Measurements from ENCODE around the gene TRPM6. TPM values are rescaled to one million over a fixed set of nuclear protein-coding genes. Genes with fewer than 3 reads are reported as not detected.
"Not testable (repeated sequence)": the region's sequence is repeated elsewhere in the genome, so short reads cannot be mapped to it uniquely, and the experiment has no call there.

Gene TRPM6
- total RNA-seq, 1 donor from 2014 or later: 3.5 TPM

DNA sequence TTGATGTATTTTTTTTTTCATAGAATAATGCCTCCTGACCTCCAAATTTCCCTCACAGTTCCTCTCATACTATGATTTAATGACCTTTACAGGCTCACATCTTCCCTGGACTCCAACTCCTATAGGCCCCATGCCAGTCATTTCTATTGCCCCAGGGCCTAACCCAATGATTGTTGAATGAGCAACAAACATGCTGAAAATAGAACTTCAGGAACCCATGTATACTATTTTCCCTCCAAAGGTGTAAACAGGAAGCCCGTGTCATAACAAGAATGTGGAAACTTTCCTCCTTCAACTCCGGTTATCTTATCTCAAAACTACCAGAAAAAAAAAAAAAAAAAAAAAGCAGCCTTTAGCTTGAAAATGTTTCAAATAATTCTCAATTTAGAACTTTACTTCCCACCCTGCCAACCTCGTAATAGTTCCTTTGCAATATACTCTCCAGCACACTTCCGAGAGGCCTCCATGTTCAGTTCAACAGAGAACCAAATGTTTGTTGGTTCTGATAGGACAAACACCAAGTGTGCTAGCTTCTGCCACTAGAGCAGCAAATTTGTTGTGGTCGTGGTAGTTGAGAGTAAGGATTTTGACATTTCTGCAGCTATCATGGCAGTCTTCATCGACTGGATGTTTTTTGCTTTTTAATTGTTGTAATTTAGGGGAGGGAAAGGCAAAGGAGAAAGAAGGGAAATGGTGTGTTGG is 25.8 kb downstream of the TRPM6 start:
- no peak for ATAC-seq
- intact Hi-C loops (cut with DNase I): no loop called here
- no peak for DNase-seq (ENCODE audit: low spot score)

DNA sequence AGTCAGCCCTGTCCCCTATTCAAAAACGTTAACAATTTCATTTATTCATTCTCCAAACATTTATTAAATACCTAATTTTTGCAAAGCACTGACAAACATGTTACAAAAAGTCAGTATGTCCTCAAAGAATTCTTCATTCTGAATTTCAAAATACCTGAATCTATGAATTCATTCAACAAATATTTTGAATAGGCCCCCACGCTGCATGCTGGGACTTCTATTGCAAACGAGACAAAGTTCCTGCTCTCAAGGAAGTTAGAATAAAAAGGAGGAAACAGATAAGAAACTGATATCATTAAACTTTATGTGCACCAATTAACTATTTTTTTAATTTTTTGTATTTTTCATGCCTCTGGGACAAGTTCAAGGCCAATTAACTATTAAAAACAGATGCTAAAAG is 26.6 kb downstream of the TRPM6 start:
- no peak for DNase-seq (ENCODE audit: low spot score)
- no peak for ATAC-seq
- intact Hi-C loops (cut with DNase I): no loop called here

DNA sequence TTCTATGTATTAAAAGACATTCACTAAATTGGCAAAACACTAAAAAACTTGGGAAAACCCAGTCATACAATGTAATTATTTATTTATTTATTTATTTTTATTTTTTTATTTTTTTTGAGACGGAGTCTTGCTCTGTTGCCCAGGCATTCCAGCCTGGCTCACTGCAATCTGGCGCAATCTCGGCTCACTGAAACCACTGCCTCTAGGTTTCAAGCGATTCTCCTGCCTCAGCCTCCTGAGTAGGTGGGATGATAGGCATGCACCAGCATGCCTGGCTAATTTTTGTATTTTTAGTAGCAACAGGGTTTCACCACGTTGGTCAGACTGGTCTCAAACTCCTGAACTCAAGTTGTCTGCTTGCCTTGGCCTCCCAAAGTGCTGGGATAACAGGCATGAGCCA is 27.5 kb downstream of the TRPM6 start:
- intact Hi-C loops (cut with DNase I); ATAC-seq; DNase-seq (ENCODE audit: low spot score): not testable (repeated sequence)

DNA sequence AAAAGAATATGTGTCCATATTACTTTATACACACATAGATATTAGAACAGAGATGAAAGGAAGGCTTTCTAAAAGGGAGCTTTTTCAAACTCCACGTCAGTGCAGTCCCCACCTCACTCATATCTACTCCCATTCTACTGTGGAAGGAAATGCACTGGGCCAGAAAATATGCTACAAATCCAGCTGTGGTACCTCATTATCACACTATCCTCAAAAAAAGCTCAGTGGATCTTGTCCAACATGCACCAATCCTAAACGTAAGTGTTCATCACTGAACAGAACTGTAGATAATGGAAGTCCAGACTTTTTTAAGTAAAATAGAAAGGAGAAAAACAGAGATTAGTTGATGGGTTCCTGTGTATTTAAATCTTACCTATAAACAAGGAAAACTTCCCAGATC is 27.9 kb downstream of the TRPM6 start:
- intact Hi-C loops (cut with DNase I): no loop called here
- no peak for ATAC-seq

DNA sequence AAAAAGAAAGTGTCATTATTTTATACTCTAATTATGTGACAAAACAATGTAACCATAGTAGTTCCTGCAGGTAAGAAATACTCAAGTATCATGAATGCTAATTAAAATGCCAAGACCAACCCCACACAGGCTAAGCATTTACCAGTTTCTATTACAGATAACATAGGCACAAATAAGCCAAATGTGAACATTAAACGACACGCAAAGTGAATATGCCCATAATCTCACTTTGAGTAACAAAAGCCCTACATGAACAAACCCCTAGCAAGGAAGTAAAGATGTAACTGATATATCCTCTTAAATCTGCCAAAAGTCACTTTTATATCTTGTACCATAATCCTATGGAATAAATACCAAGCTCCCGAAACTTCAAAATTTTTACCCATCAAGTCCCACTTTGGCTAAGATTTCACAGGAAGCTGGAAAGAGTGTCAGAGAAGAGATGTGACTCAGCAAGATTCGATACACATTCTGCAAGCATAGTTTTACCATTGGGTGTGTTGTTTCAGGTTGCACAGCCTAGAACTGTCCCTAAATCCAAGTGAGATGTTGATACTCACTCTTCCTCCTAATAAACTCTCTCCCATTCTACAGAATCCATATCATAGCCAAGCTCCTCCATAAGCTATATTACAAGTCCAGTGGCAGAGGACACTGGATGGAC is 28.8 kb downstream of the TRPM6 start:
- intact Hi-C loops (cut with DNase I): no loop called here
- ATAC-seq (no peak), DNase-seq (ENCODE audit: low spot score) (no peak)

More for the DNA sequence above, 27.9 kb downstream of the TRPM6 start:
- DNase-seq (ENCODE audit: low spot score): no peak

DNA sequence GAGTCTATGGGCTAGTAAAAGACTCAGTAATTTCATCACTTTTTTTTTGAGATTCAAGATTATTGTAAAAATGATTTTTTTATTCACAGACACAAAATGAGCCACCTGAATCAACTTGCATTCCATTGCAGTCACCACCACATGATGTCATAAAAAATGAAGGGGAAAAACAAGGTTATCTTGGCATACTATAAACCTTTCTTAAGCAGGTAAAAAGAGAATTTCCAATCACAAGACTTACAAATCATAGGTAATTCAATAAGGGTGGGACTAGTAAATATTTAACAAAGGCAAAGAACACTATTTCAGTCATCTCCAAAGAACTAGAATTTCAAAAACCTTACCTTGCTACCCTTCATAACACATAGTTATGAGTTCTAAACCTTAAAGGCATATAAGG is 30.7 kb downstream of the TRPM6 start:
- no peak for DNase-seq (ENCODE audit: low spot score)
- ATAC-seq: no peak
- intact Hi-C loops (cut with DNase I): no loop called here

DNA sequence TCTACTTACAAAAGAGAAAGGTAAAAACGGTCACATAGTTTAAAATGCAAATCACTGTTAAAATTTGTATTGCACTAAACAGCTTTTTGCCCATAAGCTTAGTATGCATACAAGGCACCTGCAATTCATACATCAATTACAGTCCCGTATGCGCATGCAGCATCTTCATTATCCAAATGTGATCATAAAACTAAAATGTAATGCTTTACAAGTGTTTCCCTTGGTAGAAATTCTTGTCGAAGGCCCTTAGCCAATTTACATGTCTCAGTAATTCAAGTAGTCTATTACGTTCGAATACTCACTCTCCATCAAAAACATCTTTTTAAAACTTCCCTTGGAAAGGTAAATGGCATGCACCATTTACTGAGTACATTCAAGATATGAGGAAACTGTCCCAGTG is 32.6 kb downstream of the TRPM6 start:
- ATAC-seq: no peak

DNA sequence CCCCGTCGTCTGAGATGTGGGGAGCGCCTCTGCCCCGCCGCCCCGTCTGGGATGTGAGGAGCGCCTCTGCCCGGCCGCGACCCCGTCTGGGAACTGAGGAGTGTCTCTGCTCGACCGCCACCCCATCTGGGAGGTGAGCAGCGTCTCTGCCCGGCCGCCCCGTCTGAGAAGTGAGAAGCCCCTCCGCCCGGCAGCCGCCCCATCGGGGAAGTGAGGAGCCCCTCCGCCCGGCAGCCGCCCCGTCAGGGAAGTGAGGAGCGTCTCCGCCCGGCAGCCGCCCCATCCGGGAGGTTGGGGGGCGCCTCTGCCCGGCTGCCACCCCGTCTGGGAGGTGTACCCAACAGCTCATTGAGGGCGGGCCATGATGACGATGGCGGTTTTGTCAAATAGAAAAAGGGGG is 34.7 kb downstream of the TRPM6 start:
- intact Hi-C loops (cut with DNase I); DNase-seq (ENCODE audit: low spot score); ATAC-seq: not testable (repeated sequence)

More for the DNA sequence above, 32.6 kb downstream of the TRPM6 start:
- intact Hi-C loops (cut with DNase I): no loop called here
- DNase-seq (ENCODE audit: low spot score): no peak

DNA sequence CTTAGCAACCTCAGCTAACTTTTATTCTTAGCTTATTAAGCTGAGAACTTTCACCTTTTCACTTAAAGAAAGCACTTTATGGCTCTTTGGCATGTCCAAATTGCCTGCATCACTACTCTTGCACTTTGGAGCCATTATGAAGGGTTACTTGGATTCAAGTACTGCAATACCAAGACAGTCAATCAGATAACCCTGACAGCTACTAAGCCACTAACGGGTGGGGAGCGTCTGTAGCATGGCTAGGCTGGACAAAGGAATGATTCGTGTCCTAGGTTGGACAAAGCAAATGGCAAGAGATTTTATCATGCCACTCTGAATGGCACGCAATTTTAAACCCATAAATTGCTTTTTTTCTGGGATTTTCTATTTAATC is 39.6 kb downstream of the TRPM6 start:
- DNase-seq (ENCODE audit: low spot score) (no peak), ATAC-seq (no peak)
- intact Hi-C loops (cut with DNase I): no loop called here

DNA sequence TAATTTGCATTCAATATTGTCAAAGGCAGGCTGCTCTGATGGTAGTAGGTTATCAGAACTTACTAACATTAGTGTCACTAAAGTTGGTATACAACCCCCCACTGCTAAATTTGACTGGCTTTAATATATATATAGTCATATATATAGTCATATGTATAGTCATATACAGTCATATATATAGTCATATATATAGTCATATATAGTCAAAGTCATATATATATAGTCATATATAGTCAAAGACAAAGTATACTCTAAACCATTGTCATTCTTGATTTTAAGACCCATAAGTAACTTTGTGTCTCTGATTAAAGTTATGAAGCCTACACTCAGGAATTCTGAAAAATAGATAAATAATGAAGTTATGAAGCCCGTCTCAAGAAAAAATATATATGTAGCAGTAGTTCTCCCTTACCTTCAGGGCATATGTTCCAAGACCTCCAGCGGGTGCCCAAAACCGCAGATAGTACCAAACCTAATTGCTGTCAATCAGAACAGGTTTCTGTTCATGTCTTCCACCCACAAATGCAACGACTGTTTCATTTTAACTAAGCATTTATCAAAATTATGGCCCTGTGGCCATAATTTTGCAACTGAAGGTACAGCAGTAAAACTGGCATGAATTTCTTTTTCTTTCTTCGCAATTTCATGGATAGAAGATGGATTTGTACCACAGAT is 40.1 kb downstream of the TRPM6 start:
- DNase-seq (ENCODE audit: low spot score): no peak
- intact Hi-C loops (cut with DNase I): no loop called here

DNA sequence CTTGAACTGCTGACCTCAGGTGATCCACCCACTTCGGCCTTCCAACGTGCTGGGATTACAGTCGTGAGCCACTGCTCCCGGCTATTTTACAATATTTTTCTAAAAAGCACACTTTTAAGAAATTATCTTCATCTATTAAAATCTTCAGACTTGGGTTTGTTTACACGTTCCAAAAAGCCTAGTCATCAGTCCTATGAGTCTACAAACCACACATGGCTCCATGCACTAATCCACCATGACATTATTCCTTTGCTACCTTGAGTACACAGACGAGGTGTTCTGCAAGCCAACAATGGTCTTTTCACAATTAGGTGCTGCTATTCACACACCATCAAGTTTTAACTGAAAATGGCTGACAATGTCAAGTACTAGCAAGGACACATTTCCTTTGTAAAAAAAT is 41.0 kb downstream of the TRPM6 start:
- intact Hi-C loops (cut with DNase I): no loop called here
- ATAC-seq (no peak), DNase-seq (ENCODE audit: low spot score) (no peak)

More for the DNA sequence above, 40.1 kb downstream of the TRPM6 start:
- ATAC-seq: no peak

DNA sequence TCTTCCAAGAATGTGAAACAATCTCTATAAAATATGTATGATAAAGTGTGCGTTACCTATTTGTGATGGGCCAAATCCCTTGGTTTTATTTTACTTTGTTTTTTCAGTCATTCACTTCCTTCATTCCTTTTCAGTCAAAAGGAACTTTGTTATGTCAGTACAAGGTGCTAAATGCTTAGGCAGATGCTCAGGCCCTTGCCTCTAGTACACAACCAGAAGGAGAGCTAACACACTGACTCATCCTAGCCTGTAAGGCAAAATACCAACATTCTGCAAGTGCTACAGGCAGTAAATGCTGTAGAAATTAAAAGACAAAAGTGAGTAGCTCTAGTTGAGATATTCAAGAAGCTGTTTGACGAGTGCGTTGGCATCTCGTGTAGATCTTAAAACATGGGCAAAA is 49.4 kb downstream of the TRPM6 start:
- intact Hi-C loops (cut with DNase I): no loop called here
- DNase-seq (ENCODE audit: low spot score) (no peak), ATAC-seq (no peak)

DNA sequence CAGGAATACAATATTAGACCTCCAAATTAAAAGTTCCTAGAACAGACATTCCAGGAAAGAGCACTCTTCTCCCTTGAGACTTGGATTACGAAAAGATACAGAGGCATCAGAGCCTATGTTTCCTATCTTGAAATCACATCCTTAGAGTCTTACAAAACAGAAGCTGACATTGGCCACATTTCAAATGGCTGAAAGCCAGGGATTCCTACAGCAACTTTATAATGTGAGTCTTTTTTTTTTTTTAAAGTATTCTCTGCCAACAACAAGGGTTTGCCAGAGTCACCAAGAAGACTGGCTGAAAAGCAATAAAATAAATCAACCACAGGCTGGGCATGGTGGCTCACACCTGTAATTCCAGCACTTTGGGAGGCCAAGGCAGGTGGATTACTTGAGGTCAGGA is 63.1 kb downstream of the TRPM6 start:
- intact Hi-C loops (cut with DNase I): no loop called here
- DNase-seq (ENCODE audit: low spot score) (no peak), ATAC-seq (peak; percentile 89)

DNA sequence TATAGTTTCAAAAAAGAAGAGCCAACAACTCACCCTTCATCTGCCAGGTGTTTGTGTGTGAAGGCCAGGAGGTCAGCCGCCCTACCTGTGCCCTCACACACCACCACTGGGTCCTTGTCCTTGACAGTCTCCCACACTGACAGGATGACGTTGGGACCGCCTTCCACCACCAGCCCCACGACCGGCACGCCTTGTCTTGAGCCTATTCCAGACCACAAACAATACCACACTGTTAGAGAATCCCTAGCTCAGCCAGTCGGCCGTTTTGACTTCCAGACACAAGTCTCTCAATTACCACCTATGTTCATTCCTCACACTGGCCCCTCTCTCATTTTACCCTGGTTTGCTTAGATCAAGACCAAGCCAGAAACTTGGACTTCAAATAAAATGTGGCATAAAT is 66.1 kb downstream of the TRPM6 start:
- ATAC-seq (no peak), DNase-seq (ENCODE audit: low spot score) (no peak)
- intact Hi-C loops (cut with DNase I): no loop called here

DNA sequence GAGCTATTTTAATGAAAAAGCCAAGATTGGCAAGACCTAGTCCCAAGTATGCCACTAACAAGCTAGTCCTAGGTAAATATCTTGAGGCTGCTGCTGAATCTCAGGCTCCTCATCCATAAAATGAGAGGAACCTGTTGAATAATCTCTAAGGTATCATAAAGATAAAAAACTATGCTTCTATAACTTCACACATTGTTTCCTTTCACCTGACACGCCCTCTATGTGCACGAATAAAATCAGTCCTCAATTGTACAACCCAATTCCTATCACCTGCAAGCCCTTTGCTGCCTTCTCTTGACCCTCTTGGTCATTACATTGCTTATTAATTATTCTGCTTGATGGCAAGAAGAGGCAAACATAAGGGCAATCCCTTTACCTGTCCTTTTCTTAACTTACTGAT is 69.9 kb downstream of the TRPM6 start:
- no peak for DNase-seq (ENCODE audit: low spot score)
- intact Hi-C loops (cut with DNase I): no loop called here
- no peak for ATAC-seq

DNA sequence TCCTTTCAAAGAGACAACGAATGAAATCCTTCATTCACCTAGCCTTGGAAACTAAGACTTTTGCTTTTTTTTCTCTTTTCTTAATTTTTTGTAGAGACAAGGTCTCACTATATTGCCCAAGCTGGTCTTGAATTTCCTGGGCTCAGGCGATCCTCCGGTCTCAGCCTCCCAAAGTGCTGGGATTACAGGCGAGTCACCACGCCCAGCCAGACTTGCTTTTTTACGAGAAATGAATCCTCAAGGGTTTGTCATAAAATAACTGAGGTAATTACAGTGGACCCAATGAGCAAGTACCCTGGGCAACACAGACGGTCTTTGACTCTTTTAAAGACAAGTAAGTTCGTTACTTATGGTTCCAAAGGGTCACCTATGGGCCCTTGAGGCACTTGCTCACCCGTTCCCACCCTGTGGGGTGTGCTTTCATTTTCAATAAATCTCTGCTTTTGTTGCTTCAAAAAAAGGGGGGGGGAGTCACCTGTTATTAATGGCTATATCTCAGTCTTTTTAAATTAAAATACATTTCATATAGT is 70.4 kb downstream of the TRPM6 start:
- intact Hi-C loops (cut with DNase I): no loop called here
- DNase-seq (ENCODE audit: low spot score): no peak
- ATAC-seq: no peak

DNA sequence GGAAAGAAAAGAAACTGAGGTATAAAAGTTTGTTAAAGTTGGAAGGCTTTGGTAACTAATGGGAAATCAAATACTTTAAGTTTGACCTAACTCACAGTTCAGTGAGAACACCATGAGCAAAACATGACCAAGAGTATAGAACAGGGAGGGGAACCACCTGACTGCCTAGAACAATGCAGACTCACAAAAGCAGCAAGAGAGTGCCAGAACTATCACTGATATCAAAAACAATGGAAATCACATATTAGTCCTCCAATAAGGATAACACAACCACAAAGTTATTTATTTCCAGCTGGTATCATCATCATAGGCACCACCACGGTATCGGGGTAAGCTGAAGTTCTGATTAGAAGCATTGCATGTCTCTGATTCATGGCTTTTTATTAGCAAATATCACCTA is 77.5 kb downstream of the TRPM6 start:
- intact Hi-C loops (cut with DNase I): no loop called here
- no peak for DNase-seq (ENCODE audit: low spot score)
- no peak for ATAC-seq

DNA sequence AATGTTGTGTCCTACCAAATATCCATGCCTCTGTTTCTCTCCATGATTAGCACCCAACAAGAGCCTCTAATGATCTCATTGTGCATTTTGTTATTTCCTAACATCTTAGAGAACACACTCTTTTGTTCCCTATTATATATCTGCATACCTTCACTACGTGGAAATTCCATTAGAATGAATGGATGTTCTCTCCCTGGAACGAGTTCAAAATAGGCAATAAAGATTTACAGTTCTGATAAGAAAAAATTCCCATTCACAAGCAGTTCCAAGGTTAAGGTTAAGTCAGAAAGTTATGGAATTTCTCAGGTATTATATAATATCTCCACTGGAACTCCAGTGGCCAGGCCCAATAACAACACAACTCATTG is 83.7 kb downstream of the TRPM6 start:
- ATAC-seq (no peak), DNase-seq (ENCODE audit: low spot score) (no peak)
- intact Hi-C loops (cut with DNase I): no loop called here

DNA sequence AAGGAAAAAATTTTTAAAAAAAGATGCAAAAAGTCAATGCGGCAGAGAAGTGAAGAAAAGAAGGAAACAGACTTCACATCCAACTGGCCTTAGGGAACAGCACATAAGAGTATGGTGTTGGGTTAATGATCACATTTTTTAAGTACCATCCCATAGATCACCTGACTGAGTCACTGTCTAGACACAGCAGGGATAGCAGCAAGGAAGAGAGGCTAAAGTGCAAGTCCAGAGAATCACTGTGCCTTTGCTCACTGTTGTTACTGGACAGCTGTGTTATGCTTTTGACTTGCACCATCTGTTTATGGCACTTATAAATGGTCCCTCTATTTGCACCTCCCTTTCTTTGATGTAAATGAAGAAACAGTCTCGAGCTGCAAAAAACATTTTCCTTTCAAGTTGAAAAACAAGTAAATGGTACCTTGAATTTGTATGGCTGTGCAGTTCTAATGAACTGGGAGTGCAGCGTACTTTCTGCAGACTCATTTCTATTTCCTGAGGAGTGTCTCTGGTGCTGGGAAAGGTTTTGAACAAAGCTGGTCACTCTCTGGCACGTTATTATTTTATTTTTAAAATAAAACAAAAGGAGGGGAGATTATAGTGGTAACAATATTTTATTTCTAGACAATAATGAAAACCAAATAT is 84.2 kb downstream of the TRPM6 start:
- DNase-seq (ENCODE audit: low spot score) (no peak), ATAC-seq (no peak)
- intact Hi-C loops (cut with DNase I): no loop called here

DNA sequence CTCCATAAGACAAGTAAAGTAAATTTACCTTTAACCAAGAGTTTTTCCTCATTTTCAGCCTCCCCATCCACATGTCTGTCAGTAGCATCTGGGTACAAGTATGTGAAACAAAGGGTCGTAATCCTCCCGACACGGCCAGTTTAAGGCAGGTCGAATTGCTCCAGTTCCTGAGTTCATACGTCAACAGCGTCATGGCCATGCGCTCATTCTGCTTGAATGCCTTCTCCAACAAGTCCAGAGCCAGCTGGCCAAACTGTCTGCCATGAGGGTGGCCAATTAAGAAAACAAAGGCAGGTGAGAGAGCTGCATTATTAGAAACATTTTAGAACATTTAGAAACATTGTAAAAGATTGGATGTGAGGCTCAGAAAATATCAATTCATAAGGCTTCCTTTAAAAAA is 87.5 kb downstream of the TRPM6 start:
- intact Hi-C loops (cut with DNase I): no loop called here
- DNase-seq (ENCODE audit: low spot score) (no peak), ATAC-seq (no peak)

All from sciatic nerve (tissue), 2 donors.